NCI-H2227 treated with DMSO at 0.1 percent for 48 hours (cell line): ENCODE measurements around the gene PCSK4.

ENCODE experiments used
- DNase-seq: peaks from one replicate; lab custom pipeline; 2025; lab: John Stamatoyannopoulos, UW

Gene PCSK4

DNA sequence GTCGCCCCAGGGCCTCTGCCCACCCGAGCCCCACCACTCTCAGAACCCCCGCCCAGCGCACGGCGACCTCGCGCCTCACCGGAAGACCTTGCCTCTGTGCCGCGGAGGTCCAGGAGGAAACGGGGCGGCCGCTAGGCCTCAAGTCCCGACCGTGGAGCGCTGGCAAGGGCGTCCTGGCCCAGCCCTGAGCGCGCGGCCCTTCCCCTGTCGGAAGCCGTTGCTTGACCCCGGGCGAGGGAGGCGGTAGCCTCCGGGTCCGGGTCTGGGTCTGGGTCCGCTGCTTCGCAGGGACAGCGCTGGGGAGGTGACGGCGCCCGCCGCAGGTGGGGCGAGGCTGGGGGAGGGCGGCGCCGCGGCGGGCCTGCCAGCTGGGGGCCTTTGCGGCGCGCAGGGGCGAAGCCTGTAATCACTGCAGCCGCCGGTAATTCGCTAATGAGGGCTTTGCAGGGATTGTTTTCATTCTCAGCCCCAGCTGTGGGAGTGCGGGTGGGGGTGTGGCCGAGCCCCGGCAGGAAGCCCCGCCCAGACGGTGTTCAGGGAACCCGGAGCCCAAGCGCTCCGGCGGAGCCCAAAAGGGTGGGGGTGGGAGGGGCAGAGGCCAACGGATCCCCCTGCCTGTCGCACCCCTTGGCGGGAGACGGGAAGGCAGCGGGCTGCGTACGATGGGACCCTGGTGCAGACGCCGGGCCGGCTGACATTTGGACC is 19.7 kb downstream of the PCSK4 start:
- peak; percentile 81 for DNase-seq

DNA sequence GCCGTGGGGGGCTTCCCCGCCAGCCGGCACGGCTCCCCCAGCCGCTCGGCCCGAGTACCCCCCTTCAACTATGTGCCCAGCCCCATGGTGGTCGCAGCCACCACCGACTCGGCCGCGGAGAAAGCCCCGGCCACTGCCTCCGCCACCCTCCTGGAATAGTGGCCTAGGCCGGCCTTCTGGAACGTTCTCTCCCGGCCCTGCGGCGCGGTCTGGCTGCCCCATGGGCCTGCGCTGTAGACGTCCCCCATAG is 20.2 kb downstream of the PCSK4 start:
- no peak for DNase-seq

DNA sequence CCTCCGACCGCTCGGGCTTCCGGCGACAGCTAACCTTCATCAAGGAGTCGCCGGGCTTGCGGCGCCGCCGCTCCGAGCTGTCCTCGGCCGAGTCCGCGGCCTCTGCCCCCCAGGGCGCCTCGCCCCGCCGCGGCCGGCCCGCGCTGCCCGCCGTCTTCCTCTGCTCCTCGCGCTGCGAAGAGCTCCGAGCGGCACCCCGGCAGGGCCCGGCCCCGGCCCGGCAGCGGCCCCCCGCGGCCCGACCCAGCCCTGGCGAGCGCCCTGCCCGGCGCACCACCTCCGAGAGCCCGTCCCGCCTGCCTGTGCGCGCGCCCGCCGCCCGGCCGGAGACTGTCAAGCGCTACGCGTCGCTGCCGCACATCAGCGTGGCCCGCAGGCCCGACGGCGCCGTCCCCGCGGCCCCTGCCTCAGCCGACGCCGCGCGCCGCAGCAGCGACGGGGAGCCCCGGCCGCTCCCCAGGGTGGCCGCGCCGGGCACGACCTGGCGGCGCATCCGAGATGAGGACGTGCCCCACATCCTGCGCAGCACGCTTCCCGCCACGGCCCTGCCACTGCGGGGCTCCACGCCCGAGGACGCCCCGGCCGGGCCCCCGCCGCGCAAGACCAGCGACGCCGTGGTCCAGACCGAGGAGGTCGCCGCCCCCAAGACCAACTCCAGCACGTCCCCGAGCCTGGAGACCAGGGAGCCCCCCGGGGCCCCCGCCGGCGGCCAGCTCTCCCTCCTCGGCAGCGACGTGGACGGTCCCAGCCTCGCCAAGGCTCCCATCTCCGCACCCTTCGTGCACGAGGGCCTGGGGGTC is 20.7 kb downstream of the PCSK4 start:
- DNase-seq: no peak

DNA sequence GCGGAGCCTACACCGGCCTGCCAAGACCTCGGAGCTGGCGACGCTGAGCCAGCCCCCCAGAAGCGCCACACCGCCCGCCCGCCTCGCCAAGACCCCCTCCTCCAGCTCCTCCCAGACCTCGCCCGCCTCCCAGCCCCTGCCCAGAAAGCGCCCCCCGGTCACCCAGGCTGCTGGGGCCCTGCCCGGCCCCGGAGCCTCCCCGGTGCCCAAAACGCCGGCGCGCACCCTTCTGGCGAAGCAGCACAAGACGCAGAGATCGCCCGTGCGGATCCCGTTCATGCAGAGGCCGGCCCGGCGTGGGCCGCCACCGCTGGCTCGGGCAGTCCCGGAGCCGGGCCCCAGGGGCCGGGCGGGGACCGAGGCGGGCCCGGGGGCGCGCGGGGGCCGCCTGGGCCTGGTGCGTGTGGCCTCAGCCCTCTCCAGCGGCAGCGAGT is 21.3 kb downstream of the PCSK4 start:
- no peak for DNase-seq

DNA sequence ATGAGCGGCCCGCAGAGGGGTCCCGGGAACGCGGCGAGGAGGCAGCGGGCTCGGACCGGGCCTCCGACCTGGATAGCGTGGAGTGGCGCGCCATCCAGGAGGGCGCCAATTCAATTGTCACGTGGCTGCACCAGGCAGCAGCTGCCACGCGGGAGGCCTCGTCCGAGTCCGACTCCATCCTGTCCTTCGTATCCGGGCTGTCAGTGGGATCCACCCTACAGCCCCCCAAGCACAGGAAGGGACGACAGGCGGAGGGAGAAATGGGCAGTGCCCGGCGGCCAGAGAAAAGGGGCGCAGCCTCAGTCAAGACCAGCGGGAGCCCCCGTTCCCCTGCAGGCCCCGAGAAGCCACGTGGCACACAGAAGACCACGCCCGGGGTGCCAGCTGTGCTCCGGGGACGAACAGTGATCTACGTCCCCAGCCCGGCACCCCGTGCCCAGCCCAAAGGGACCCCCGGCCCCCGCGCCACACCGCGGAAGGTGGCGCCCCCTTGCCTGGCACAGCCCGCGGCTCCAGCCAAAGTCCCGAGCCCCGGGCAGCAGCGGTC is 21.8 kb downstream of the PCSK4 start:
- DNase-seq: no peak

DNA sequence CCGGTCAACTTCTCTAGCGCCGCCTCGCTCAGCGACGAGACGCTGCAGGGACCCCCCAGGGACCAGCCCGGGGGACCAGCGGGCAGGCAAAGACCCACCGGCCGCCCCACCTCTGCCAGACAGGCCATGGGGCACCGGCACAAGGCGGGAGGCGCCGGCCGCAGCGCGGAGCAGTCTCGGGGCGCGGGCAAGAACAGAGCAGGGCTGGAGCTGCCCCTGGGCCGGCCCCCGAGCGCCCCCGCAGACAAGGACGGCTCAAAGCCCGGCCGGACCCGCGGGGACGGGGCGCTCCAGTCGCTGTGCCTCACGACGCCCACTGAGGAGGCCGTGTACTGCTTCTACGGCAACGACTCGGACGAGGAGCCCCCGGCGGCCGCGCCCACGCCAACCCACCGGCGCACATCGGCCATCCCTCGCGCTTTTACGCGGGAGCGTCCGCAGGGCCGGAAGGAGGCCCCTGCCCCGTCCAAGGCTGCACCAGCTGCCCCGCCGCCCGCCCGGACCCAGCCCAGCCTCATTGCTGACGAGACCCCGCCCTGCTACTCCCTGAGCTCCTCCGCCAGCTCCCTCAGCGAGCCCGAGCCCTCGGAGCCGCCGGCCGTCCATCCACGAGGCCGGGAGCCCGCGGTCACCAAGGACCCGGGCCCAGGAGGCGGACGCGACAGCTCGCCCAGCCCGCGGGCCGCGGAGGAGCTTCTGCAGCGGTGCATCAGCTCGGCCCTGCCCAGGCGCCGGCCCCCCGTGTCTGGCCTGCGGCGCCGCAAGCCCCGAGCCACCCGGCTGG is 22.5 kb downstream of the PCSK4 start:
- no peak for DNase-seq

DNA sequence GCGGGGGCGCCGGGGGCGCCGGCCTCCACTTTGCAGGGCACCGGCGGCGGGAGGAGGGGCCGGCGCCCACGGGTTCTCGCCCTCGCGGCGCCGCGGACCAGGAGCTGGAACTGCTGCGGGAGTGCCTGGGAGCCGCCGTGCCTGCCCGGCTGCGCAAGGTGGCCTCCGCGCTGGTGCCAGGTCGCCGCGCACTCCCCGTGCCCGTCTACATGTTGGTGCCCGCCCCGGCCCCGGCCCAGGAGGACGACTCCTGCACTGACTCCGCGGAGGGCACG is 23.0 kb downstream of the PCSK4 start:
- DNase-seq: no peak

DNA sequence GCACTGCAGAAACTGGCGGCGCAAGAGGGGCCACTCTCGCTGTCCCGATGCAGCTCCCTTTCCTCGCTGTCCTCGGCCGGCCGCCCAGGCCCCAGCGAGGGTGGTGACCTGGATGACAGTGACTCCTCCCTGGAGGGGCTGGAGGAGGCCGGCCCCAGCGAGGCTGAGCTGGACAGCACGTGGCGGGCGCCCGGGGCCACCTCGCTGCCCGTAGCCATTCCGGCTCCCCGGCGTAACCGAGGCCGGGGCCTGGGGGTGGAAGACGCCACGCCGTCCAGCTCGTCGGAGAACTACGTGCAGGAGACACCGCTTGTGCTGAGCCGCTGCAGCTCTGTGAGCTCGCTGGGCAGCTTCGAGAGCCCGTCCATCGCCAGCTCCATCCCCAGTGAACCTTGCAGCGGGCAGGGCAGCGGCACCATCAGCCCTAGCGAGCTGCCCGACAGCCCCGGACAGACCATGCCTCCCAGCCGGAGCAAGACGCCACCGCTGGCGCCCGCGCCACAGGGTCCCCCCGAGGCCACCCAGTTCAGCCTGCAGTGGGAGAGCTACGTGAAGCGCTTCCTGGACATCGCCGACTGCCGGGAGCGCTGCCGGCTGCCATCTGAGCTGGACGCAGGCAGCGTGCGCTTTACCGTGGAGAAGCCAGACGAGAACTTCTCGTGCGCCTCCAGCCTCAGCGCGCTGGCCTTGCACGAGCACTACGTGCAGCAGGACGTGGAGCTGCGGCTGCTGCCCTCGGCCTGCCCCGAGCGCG is 23.5 kb downstream of the PCSK4 start:
- DNase-seq: no peak

DNA sequence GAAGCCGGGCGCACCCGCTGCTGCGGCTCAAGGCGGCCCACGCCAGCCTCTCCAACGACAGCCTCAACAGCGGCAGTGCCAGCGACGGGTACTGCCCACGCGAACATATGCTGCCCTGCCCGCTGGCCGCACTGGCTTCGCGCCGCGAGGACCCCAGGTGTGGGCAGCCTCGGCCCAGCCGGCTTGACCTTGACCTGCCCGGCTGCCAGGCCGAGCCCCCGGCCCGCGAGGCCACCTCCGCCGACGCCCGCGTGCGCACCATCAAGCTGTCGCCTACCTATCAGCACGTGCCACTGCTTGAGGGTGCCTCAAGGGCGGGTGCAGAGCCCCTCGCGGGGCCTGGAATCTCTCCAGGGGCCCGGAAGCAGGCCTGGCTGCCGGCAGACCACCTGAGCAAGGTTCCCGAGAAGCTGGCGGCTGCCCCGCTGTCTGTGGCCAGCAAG is 24.1 kb downstream of the PCSK4 start:
- DNase-seq: no peak

DNA sequence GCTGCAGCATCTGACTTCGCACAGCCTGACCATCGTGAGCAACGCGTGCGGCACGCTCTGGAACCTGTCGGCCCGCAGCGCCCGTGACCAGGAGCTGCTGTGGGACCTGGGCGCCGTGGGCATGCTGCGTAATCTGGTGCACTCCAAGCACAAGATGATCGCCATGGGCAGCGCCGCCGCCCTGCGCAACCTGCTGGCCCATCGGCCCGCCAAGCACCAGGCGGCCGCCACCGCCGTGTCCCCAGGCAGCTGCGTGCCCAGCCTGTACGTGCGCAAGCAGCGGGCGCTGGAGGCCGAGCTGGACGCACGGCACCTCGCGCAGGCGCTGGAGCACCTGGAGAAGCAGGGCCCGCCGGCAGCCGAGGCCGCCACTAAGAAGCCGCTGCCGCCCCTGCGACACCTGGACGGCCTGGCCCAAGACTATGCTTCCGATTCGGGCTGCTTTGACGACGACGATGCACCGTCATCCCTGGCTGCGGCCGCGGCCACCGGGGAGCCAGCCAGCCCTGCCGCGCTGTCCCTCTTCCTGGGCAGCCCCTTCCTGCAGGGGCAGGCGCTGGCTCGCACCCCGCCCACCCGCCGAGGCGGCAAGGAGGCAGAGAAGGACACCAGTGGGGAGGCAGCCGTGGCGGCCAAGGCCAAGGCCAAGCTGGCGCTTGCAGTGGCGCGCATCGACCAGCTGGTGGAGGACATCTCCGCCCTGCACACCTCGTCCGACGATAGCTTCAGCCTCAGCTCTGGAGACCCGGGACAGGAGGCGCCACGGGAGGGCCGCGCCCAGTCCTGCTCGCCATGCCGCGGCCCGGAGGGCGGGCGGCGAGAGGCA is 24.7 kb downstream of the PCSK4 start:
- DNase-seq: no peak

DNA sequence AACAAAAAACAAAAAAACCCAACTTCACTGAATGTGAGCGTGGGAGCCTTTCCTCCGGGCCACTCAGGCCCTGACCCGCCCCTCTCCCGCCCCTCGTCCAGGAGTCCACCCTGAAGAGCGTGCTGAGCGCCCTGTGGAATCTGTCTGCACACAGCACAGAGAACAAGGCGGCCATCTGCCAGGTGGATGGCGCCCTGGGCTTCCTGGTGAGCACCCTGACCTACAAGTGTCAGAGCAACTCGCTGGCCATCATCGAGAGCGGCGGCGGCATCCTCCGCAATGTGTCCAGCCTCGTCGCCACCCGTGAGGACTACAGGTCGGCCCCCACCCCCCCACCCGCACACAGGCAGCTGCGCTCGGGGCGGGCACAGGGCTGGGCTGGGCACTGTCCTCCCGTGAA is 28.3 kb downstream of the PCSK4 start:
- DNase-seq: no peak

DNA sequence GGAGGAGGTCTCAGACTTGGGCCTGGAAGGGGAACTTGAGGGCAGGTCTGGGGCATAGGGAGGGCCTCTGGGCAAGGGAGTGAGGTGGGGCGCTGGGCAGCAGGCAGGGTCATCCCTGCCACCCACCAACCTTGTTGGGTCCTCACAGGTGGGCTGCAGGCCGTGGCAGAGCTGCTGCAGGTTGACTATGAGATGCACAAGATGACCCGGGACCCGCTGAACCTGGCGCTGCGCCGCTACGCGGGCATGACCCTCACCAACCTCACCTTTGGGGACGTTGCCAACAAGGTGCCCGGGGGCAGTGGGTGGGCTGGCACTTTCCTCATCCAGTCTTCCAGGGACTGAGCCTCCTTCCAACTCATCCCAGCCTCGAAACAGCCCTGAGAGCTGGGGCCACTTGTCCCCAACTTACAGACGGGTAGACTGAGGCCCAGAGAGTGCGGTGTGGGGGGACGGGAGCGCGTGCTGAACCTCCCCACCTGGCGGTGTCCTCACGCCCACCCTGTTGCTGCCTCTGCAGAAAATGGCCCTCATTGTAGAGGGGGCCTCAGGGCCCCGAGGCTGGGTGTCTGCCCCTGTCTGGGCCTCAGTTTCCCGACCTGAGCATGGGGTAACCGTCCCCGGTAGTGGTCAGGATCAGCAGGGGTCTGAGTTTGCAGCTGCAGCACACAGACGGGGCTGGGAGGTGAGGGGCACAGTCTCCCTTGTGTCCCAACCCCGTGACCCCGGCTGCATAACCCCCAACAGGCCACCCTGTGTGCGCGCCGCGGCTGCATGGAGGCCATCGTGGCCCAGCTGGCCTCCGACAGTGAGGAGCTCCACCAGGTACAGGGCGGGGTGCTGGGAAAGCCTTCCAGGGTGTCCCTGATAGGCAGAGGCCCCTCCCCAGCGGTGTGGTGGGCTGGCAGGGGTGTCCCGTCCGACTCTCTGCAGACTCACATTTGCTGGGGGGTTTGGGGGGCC is 29.8 kb downstream of the PCSK4 start:
- DNase-seq: no peak

DNA sequence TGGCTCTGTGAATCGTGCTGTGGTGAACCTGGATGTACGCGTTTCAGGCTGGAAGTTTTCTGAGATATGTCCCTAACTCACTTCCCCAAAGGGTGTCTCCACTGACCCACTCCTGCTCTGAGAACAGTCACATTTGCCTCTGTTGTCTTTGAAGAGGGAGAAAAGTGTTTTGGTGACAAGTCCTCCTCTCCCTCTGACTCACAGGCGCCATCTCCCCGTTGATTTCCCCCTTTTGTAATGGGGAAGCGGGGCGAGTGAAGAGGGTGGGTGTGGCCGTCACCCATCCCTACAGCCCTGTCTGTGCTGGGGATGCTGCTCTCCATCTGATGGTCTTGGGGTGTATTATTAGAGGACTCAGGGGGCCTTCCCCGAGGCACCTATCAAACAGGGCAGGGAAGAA is 30.7 kb downstream of the PCSK4 start:
- DNase-seq: no peak

DNA sequence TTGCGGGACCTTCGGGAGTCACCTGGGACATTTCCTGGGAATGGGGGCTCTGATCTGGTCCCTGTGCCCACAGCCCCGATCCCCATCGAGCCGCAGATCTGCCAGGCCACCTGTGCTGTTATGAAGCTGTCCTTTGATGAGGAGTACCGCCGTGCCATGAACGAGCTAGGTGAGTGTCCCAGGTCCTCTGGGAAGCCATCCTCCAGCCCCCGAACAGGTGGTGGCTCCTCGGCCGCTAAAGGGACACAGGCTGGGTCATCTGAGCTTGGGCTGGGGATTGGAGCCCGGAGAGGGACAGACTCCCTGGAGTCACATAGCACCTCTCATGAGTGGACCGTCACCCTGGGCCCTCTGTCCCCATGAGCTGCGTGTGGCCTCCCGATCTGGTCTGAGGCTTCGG is 32.3 kb downstream of the PCSK4 start:
- no peak for DNase-seq

DNA sequence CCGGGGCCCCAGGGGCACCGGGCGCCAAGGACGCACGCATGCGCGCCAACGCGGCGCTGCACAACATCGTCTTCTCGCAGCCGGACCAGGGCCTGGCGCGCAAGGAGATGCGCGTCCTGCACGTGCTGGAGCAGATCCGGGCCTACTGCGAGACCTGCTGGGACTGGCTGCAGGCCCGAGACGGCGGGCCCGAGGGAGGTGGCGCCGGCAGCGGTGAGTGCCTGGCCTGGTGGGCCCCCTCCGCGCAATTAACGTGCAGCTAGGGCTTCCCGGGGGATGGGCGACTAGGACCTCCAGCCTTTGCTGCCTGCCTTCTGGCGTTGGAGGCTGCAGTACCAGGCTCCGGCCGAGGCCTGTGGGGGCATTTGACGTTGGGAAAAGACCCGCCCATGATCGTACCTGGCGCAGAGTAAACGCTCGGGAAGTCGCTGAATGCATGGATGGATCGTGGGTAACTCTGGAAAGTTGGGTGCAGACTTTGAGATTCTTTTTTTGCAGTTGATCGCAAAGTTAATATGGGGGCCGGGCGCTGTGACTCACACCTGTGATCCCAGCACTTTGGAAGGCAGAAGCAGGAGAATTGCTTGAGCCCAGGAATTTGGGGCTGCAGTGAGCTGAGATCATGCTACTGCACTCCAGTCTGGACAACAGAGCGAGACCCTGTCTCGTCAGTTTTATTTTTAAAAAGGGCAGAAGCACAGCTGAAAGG is 33.0 kb downstream of the PCSK4 start:
- DNase-seq: no peak

DNA sequence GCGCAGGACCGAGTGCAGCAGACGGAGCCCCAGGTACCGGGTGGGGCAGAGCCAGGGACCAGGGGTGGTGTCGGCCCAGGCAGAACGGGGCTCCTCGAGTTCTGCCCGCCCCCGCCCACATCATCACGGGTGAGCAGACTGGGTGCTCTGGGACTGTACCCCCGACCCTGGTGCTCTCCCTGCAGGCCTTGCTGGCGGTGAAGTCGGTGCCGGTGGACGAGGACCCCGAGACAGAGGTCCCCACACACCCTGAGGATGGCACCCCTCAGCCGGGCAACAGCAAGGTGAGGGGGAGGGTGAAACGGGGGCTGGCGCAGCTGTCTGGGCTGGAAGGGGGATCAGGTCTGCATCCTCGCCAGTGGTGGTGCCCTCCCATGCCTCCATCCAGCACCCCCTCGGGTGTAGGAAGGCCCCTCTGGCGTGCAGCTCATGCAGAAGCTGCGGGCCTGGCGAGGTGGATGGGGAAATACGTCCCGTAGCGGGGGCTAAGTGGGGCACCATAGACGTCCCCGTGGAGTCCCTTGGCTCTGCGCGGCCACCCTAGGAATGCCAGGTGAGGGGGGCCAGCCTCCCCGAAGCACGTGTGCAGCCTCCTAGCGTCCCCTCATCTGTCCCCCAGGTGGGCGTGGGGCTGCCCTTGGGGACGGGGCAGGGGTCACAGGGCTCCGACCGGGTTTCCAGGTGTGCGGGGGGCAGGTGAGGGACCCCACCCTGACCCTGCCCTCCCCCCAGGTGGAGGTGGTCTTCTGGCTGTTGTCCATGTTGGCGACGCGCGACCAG is 33.8 kb downstream of the PCSK4 start:
- DNase-seq: no peak

DNA sequence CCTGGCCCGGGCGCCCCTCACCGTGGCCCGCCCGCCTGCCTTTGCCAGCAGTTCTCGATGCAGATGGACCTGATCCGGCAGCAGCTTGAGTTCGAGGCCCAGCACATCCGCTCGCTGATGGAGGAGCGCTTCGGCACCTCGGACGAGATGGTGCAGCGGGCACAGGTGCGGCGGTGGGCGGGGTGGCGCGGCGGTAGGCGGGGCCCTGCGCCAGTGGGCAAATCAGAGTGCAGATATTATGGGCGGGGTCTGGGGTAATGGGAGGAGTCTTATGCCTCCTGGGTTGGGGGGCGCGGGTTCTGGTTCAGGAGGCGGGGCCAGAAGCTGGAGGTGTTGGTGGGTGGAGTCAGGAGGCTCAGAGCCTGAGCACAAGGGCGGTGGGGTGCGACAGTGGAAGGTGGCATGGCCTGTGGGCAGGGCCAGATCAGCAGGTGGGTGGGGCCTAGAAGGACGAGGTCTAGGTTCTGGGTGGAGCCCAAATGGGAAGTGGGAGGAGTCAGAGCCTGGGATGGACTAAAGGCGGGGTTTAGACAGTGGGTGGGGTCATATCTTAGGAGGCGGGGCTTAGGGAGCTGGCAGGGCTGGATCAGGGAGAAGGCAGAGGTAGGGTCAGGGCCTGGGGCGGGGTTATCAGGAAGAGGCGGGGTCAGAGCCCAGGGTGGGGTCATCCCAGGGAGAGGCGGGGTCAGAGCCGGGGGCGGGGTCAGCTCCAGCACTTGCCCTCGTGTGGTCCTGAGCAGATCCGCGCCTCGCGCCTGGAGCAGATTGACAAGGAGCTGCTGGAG is 34.6 kb downstream of the PCSK4 start:
- DNase-seq: no peak

DNA sequence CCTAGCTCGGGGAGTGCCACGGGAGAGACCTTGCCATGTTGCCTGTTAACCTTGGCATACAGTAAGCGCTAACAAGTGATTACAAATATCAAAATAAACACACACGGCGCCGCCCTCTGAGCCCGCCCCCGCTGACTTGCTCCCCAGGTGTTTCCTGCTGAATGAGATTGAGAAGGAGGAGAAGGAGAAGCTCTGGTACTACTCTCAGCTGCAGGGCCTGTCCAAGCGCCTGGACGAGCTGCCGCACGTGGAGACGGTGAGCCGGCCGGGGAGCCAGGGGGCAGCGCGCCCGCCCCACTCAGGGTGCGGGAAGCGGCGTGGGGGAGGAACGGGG is 35.2 kb downstream of the PCSK4 start:
- no peak for DNase-seq
